Chondrocyte (in vitro differentiated cells): ENCODE results near the gene CXCR3. TPM values are rescaled to one million over a fixed set of nuclear protein-coding genes. Genes with fewer than 3 reads are reported as not detected.
"Not testable (repeated sequence)": the region's sequence is repeated elsewhere in the genome, so short reads cannot be mapped to it uniquely, and the experiment has no call there.

Experiments
- DNase-seq: peaks from one replicate; pipeline ENCODE4 v3.0.0; 2021; ENCODE audit warnings: mixed read lengths, low spot score
- H3K27ac Mint-ChIP-seq: one replicate; pipeline ENCODE4 v1.8.0; 2021; ENCODE audit warnings: mild to moderate bottlenecking, moderate library complexity, mixed read lengths; ENCODE audit not compliant: unreplicated experiment
- H3K27me3 Mint-ChIP-seq: 2 replicates; pipeline ENCODE4 v1.8.0; 2021; ENCODE audit warnings: low read depth, mixed read lengths
- H3K36me3 Mint-ChIP-seq: 2 replicates; pipeline ENCODE4 v1.8.0; 2021; ENCODE audit warnings: low read depth, mixed read lengths
- H3K4me1 Mint-ChIP-seq: 2 replicates; pipeline ENCODE4 v1.8.0; 2021; ENCODE audit warnings: low read depth, mild to moderate bottlenecking, mixed read lengths
- H3K4me3 Mint-ChIP-seq: one replicate; pipeline ENCODE4 v1.8.0; 2021; ENCODE audit warnings: mild to moderate bottlenecking, moderate library complexity, mixed read lengths; ENCODE audit not compliant: unreplicated experiment
- H3K9me3 Mint-ChIP-seq: 2 replicates; pipeline ENCODE4 v1.8.0; 2021; ENCODE audit warnings: low read depth, mixed read lengths
- total RNA-seq: library from RNA; stranded (reverse); gene quantifications from 3 replicates; pipeline ENCODE4 v1.2.1, GENCODE V29; 2021
- TF ChIP-seq, protein P1 (sequence below): fragments of 200-600 bp; sonication (generic); IDR thresholded peaks from 2 replicates; pipeline ENCODE4 v1.5.0; 2021; ENCODE audit warnings: antibody characterized with exemption, mild to moderate bottlenecking, moderate library complexity

CXCR3 gene
- total RNA-seq, 1 donor from 2014 or later, result not detected

DNA sequence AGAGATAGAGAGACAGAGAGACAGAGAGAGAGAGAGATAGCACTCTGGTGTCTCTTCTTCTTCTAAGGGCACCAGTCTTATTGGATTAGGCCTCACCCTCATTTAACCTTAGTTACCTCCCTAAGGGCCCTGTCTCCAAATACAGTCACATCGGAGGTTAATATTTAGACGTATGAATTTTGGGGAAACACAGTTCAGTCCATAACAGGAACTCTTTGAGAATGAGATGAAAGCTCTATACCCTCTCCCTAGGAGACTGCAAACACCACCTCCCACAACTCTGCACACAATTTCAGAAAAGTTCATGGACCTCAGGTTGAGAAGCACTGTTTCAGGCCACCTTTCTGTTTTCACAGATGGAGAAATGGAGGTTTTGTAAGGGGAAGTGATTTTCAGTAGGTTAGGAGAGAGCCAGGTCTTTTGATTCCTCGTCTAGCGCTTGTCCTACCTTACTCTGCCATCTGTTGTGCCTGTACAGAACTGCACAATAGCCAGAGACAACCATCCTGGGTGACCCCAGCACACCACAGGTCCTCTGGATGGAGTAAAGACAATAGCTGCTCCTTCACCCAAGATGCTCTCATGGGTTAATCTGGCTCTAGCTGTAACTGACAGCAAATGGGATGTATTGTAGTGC lies 32.1 kb upstream of the CXCR3 start:
- Mint-ChIP-seq H3K27me3 (no peaks in the 10 kb centered on the region), H3K36me3 (no peaks in the 10 kb centered on the region), H3K27ac (no peak overlapping the region), H3K4me3 (no peak overlapping the region), H3K4me1 (no peaks in the 10 kb centered on the region), H3K9me3 (no peaks in the 10 kb centered on the region)
- TF ChIP-seq, protein P1, sequence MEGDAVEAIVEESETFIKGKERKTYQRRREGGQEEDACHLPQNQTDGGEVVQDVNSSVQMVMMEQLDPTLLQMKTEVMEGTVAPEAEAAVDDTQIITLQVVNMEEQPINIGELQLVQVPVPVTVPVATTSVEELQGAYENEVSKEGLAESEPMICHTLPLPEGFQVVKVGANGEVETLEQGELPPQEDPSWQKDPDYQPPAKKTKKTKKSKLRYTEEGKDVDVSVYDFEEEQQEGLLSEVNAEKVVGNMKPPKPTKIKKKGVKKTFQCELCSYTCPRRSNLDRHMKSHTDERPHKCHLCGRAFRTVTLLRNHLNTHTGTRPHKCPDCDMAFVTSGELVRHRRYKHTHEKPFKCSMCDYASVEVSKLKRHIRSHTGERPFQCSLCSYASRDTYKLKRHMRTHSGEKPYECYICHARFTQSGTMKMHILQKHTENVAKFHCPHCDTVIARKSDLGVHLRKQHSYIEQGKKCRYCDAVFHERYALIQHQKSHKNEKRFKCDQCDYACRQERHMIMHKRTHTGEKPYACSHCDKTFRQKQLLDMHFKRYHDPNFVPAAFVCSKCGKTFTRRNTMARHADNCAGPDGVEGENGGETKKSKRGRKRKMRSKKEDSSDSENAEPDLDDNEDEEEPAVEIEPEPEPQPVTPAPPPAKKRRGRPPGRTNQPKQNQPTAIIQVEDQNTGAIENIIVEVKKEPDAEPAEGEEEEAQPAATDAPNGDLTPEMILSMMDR, result peak; percentile 18
- DNase-seq, result no peak

DNA sequence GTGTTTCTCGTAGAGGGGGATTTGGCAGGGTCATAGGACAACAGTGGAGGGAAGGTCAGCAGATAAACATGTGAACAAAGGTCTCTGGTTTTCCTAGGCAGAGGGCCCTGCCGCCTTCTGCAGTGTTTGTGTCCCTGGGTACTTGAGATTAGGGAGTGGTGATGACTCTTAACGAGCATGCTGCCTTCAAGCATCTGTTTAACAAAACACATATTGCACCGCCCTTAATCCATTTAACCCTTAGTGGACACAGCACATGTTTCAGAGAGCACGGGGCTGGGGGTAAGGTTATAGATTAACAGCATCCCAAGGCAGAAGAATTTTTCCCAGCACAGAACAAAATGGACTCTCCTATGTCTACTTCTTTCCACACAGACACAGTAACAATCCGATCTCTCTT lies 26.1 kb upstream of the CXCR3 start:
- peaks cover 11% of the 10 kb centered on the region for H3K9me3 Mint-ChIP-seq
- not testable (repeated sequence) for H3K4me1 Mint-ChIP-seq, H3K27ac Mint-ChIP-seq, H3K36me3 Mint-ChIP-seq, H3K4me3 Mint-ChIP-seq, DNase-seq, H3K27me3 Mint-ChIP-seq

DNA sequence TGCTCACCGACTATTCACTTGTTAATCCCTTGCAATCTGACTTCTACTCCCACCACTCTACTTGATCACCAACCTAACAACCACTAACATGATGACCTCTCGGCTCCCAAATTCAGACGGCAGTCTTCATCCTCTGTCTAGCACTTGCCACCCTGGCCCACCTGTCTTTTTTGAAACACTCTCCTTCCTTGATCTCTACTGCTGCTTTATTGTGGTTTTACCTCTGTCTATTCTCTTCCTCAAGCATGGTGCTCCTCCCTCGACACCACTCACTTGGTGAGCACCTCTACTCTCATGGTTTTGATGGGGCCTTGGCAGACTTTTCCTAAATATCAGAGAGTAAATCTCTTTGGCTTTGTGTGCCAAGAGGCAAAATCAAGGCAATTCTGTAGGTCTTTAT lies 21.7 kb upstream of the CXCR3 start:
- H3K9me3 Mint-ChIP-seq, result peaks cover 11% of the 10 kb centered on the region
- peaks cover 4% of the 10 kb centered on the region for H3K4me1 Mint-ChIP-seq
- TF ChIP-seq, protein P1, result no peak
- no peaks in the 10 kb centered on the region for H3K36me3 Mint-ChIP-seq
- H3K27me3 Mint-ChIP-seq, result no peaks in the 10 kb centered on the region
- no peak overlapping the region for H3K27ac Mint-ChIP-seq
- DNase-seq, result no peak
- H3K4me3 Mint-ChIP-seq, result no peak overlapping the region

DNA sequence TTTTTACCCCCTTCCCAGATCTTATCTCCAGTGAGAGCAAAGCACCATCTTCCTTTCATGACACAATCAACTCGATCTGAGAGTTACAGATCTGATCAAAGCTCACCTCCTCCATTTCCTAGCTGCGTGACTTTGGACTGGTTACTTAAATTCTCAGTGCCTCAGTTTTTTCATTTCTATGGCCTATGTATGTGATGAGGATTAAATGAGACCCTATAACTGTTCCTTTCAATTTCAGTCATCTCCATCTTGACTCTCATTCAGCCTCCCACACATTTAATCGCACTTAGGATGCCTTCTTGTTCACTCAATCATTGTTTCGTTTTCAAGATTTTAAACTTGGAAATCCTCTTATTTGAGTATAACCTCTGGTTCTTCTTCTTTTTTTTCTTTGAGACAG lies 20.1 kb upstream of the CXCR3 start:
- Mint-ChIP-seq H3K4me1 (peaks cover 4% of the 10 kb centered on the region), H3K36me3 (no peaks in the 10 kb centered on the region), H3K9me3 (peaks cover 9% of the 10 kb centered on the region), H3K4me3 (no peak overlapping the region), H3K27ac (no peak overlapping the region), H3K27me3 (no peaks in the 10 kb centered on the region)
- DNase-seq, result no peak
- TF ChIP-seq, protein P1, result no peak

DNA sequence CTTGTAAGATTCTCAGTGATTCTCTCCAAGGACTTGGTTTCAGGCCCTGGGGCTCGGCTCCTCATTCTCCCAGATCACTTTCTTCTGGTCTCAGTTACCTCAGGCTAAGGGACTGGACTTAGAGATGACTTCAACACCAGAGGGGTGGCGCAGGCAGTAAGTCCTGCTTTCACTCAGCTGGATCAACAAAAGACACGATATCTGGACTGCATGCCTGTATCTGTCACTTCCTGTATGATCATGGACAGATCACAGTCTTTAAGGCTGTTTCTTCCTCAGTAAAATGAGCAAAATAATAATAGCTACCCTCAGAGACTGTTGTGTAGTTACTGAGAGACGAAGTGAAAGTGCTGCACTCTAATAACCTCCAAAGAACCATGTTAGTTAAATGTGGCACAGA lies 19.5 kb upstream of the CXCR3 start:
- no peak for DNase-seq
- H3K4me3 Mint-ChIP-seq, result no peak overlapping the region
- peak overlapping the region; percentile 69 for H3K27ac Mint-ChIP-seq
- no peaks in the 10 kb centered on the region for H3K27me3 Mint-ChIP-seq
- H3K4me1 Mint-ChIP-seq, result peaks cover 4% of the 10 kb centered on the region
- TF ChIP-seq, protein P1, result no peak
- H3K9me3 Mint-ChIP-seq, result peaks cover 9% of the 10 kb centered on the region
- no peaks in the 10 kb centered on the region for H3K36me3 Mint-ChIP-seq

DNA sequence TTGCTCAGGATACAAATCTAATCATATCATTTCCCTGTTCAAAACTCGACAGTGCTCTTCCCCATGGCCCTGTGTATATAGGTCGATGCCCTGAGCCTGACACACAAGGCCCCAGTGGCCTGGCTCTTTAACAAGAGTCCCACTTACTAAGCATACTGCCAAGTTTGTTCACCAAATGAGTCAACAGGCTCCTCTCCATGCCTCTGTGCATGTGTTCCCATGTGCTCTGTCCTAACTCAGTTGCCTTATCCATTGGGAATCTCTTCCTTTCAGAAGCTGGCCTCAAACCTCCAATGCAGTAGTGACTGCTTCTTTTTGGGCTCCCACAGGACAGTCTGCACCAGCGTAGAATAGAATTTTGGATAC lies 18.9 kb upstream of the CXCR3 start:
- Mint-ChIP-seq H3K36me3 (no peaks in the 10 kb centered on the region), H3K27me3 (no peaks in the 10 kb centered on the region), H3K27ac (no peak overlapping the region), H3K4me1 (peaks cover 4% of the 10 kb centered on the region), H3K9me3 (peaks cover 6% of the 10 kb centered on the region), H3K4me3 (no peak overlapping the region)
- TF ChIP-seq, protein P1, result no peak
- DNase-seq, result no peak
